Colonic mucosa (tissue), 4 donors: ENCODE data around the gene MPV17. TPM values are rescaled to one million over a fixed set of nuclear protein-coding genes. Genes with fewer than 3 reads are reported as not detected.

Source experiments
- DNase-seq: peaks from one replicate; pipeline ENCODE4 v3.0.0-alpha.2; 2020
- H3K27ac ChIP-seq: fragments of 200-600 bp; one replicate; pipeline ENCODE4 v1.8.0; 2021
- H3K27me3 ChIP-seq: fragments of 200-600 bp; one replicate; pipeline ENCODE4 v1.8.0; 2021
- H3K36me3 ChIP-seq: fragments of 200-600 bp; one replicate; pipeline ENCODE4 v1.8.0; 2021
- H3K4me1 ChIP-seq: fragments of 200-600 bp; one replicate; pipeline ENCODE4 v1.8.0; 2021; ENCODE audit warnings: mild to moderate bottlenecking
- H3K4me3 ChIP-seq: fragments of 200-600 bp; one replicate; pipeline ENCODE4 v1.8.0; 2021
- H3K9ac ChIP-seq, 2 donors: one replicate each; pipeline ENCODE4 v1.7.0; 2013; ENCODE audit warnings: control low read depth in 2 of 2, low read depth in 2 of 2, low read length in 2 of 2
- H3K9me3 ChIP-seq: fragments of 200-600 bp; one replicate; pipeline ENCODE4 v1.8.0; 2021
- intact Hi-C: fragments of 100-400 bp; cut with DNase I; formaldehyde crosslinking; loops from one replicate; pipeline ENCODE4 v1.14.1; 2022
- total RNA-seq, 2 donors: library from RNA; stranded (reverse); fragmentation: NEBNext Ultra II Directional in 1 of 2; extraction: Animal tissue kit (Norgen Biotek cat#: 25700) in 1 of 2; gene quantifications; one replicate each; pipeline ENCODE4 v1.2.1, GENCODE V29; 2021
- TF ChIP-seq, protein P1 (sequence below): fragments of 200-600 bp; IDR thresholded peaks from one replicate; pipeline ENCODE4 v1.8.0; 2022; ENCODE audit warnings: antibody characterized with exemption, mild to moderate bottlenecking
- donor health status: healthy.
- donor health status: DM: no; HTN: no; CAD: no.
- donor health status: DM: no; HTN: no; CAD: no.

Gene MPV17
- total RNA-seq, 2 donors from 2014 or later: 35.0 to 58.3 TPM

- intact Hi-C loops: no loop called here
- TF ChIP-seq, protein P1, sequence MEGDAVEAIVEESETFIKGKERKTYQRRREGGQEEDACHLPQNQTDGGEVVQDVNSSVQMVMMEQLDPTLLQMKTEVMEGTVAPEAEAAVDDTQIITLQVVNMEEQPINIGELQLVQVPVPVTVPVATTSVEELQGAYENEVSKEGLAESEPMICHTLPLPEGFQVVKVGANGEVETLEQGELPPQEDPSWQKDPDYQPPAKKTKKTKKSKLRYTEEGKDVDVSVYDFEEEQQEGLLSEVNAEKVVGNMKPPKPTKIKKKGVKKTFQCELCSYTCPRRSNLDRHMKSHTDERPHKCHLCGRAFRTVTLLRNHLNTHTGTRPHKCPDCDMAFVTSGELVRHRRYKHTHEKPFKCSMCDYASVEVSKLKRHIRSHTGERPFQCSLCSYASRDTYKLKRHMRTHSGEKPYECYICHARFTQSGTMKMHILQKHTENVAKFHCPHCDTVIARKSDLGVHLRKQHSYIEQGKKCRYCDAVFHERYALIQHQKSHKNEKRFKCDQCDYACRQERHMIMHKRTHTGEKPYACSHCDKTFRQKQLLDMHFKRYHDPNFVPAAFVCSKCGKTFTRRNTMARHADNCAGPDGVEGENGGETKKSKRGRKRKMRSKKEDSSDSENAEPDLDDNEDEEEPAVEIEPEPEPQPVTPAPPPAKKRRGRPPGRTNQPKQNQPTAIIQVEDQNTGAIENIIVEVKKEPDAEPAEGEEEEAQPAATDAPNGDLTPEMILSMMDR: no peak
- no peak for DNase-seq
- H3K27me3 ChIP-seq: no peaks in the 10 kb centered on the region
- H3K9ac ChIP-seq: no peak overlapping the region
- no peaks in the 10 kb centered on the region for H3K9me3 ChIP-seq
- H3K4me3 ChIP-seq: no peak overlapping the region
- H3K27ac ChIP-seq: no peak overlapping the region
- peaks cover 10% of the 10 kb centered on the region for H3K36me3 ChIP-seq
- H3K4me1 ChIP-seq: peaks cover 3% of the 10 kb centered on the region
These were observed 41.0 kb upstream of the MPV17 start for GRCh38 chr2:27363933-27364332.

GRCh38 chr2:27362678-27363420, 40.0 kb upstream of the MPV17 start:
- Histone ChIP-seq H3K27me3 (no peaks in the 10 kb centered on the region), H3K4me1 (no peaks in the 10 kb centered on the region), H3K27ac (no peak overlapping the region), H3K9ac (no peak overlapping the region), H3K36me3 (peaks cover 10% of the 10 kb centered on the region), H3K4me3 (no peak overlapping the region), H3K9me3 (no peaks in the 10 kb centered on the region)
- TF ChIP-seq, protein P1: no peak
- intact Hi-C loops: no loop called here
- DNase-seq: no peak

GRCh38 chr2:27356382-27357181, 33.7 kb upstream of the MPV17 start, which contains the start of gene GTF3C2:
TSS of gene GTF3C2 (minus strand) at chr2:27356764. CDS start at chr2:27343554, 13,210 bp downstream.
- H3K27me3 ChIP-seq: no peaks in the 10 kb centered on the region
- no peaks in the 10 kb centered on the region for H3K9me3 ChIP-seq
- H3K4me3 ChIP-seq: peak within 1 kb of the TSS; percentile 78
- no peaks in the 10 kb centered on the region for H3K36me3 ChIP-seq
- peaks cover 11% of the 10 kb centered on the region for H3K4me1 ChIP-seq
- DNase-seq: peak; percentile 96
- peak within 1 kb of the TSS; percentile 91 to 98 for H3K9ac ChIP-seq
- H3K27ac ChIP-seq: peak within 1 kb of the TSS; percentile 94
- TF ChIP-seq, protein P1: no peak
- intact Hi-C loops: no loop called here

DNA sequence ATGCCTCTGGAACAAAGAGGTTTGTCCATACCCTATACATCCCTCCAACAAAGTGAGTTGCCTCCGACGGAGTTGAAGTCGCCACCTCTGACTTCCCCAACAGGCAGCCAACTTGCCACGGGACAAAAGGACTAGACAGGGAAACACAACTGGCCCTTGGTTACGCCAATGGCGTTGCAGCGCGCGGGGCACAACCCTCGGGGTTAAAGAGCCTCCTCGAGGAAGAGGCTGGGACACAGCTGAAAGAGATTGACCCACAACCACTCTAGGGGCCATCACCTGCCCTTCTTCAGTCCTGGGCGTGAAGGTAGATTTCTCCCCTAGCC, 33.1 kb upstream of the MPV17 start:
- Histone ChIP-seq H3K36me3 (no peaks in the 10 kb centered on the region), H3K9ac (peak overlapping the region; percentile 91 to 98), H3K9me3 (no peaks in the 10 kb centered on the region), H3K27me3 (no peaks in the 10 kb centered on the region), H3K4me1 (peaks cover 11% of the 10 kb centered on the region), H3K27ac (peak overlapping the region; percentile 94), H3K4me3 (peak overlapping the region; percentile 78)
- intact Hi-C loops: no loop called here
- TF ChIP-seq, protein P1: no peak
- no peak for DNase-seq

DNA sequence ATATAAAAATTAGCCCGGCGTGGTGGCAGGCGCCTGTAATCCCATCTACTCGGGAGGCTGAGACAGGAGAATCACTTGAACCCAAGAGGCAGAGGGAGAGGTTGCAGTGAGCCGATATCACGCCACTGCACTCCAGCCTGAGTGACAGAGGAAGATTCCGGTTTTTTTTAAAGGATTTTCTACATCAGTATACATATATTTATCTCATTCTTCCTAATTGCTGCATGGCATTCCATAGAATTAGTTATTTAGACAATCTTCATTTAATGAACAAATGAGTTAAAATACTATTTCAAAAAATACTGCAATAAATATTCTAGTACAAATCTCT, 31.7 kb upstream of the MPV17 start:
- intact Hi-C loops: no loop called here
- Histone ChIP-seq H3K36me3 (no peaks in the 10 kb centered on the region), H3K27ac (no peak overlapping the region), H3K4me1 (peaks cover 11% of the 10 kb centered on the region), H3K27me3 (no peaks in the 10 kb centered on the region), H3K4me3 (no peak overlapping the region), H3K9me3 (no peaks in the 10 kb centered on the region), H3K9ac (no peak overlapping the region)
- DNase-seq: no peak
- TF ChIP-seq, protein P1: no peak
